ENCODE data around the gene ZFPL1. TPM values are rescaled to one million over a fixed set of nuclear protein-coding genes. Genes with fewer than 3 reads are reported as not detected.

ZFPL1 gene
- total and polyA plus RNA-seq, 4 donors: 12.3 to 19.2 (median 16.3) TPM

DNA sequence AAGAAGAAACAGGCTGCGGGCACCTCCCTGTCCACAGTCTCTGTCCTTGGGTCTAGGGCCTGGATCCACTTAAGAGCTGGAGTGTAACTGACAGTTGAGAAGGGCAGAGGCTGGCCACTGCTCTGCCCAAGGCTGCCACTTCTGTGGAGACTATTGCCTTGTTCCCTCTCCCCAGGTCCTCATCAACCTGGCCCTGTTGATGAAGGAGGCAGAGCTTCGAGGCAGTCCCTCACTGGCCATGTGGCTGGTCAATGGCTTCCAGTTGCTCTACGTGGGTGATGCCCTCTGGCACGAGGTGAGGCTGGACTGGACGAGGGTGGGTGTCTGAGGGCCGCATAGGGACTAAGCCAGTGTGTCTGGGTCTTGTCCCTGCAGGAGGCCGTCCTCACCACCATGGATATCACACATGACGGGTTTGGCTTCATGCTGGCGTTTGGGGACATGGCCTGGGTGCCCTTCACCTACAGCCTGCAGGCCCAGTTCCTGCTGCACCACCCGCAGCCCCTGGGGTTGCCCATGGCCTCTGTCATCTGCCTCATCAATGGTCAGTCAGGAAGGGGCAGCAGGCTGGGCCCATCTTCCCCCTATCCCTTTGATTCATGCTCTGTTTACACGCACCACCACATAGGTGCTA is 30.6 kb downstream of the ZFPL1 start:
- Histone ChIP-seq H3K27ac (ENCODE audit: low read depth in 1 of 2, low read length in 2 of 2) (peak overlapping the region in 1 of 2 donors; percentile 87), H3K4me3 (ENCODE audit: low read depth in 1 of 3, low read length in 3 of 3) (no peak overlapping the region), H3K9me3 (ENCODE audit: control insufficient read depth in 4 of 4, low read length in 3 of 4) (no peaks in the 10 kb centered on the region), H3K4me1 (ENCODE audit: control insufficient read depth in 4 of 4, insufficient read depth in 4 of 4, low read length in 3 of 4) (peaks cover 26 to 74% (median 56%) of the 10 kb centered on the region in 4 donors), H3K9ac (ENCODE audit: low read depth in 1 of 2, low read length in 2 of 2) (no peak overlapping the region), H3K27me3 (ENCODE audit: control insufficient read depth in 4 of 4, insufficient read depth in 4 of 4, low read length in 3 of 4) (no peaks in the 10 kb centered on the region), H3K36me3 (ENCODE audit: control insufficient read depth in 4 of 4, insufficient read depth in 3 of 4, low read depth in 1 of 4, low read length in 3 of 4) (peaks cover 3 to 8% (median 5%) of the 10 kb centered on the region in 4 donors)
- 91% methylated on average over 11 of the region's 11 CpGs for WGBS
- DNase-seq (ENCODE audit: low spot score): no peak
- TF ChIP-seq EGR1 (IDR thresholded peaks at IDR 0.05; ENCODE audit: low read depth in 2 of 2) (no peak), GABPA (IDR thresholded peaks at IDR 0.05 in 1 of 2, conservative IDR thresholded peaks at IDR 0.05 in 1 of 2) (no peak), ZBTB33 (IDR thresholded peaks at IDR 0.05) (no peak), FOXA1 (IDR thresholded peaks at IDR 0.05) (no peak), JUND (IDR thresholded peaks at IDR 0.05) (no peak), TAF1 (conservative IDR thresholded peaks at IDR 0.05) (no peak), HNF4A (conservative IDR thresholded peaks at IDR 0.05) (no peak), NR2F2 (IDR thresholded peaks at IDR 0.05) (no peak), HNF4G (IDR thresholded peaks at IDR 0.05) (no peak), YY1 (IDR thresholded peaks at IDR 0.05) (no peak), REST (IDR thresholded peaks at IDR 0.05) (no peak), RXRA (IDR thresholded peaks at IDR 0.05) (no peak), RAD21 (IDR thresholded peaks at IDR 0.05) (no peak)
- TF ChIP-seq, protein P1, sequence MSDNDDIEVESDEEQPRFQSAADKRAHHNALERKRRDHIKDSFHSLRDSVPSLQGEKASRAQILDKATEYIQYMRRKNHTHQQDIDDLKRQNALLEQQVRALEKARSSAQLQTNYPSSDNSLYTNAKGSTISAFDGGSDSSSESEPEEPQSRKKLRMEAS (IDR thresholded peaks at IDR 0.05): no peak

DNA sequence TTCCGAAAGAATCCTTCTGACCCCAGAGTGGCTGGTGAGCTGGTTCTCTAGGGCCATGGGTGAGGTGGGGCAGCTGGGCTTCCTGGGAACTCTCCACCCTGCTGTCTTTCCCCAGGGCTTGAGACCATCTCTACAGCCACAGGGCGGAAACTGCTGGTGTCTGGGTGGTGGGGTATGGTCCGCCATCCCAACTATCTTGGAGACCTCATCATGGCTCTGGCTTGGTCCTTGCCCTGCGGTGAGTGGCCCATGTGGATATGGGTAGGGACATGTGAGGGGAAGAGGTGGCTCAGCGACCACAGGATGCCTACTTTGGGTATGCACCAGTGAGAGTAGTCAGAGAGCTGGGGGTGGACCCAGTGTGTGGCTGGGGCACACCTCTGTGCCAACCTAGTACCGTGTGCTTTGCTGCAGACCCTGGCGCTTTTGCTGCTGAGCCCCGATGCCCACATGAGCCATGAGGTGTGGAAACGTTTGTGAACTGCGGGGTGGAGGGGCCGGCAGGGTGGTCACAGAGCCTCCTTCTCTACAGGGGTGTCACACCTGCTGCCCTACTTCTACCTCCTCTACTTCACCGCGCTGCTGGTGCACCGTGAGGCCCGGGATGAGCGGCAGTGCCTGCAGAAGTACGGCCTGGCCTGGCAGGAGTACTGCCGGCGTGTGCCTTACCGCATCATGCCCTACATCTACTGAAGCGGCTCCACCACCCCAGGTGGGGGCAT is 31.5 kb downstream of the ZFPL1 start:
- H3K27me3 ChIP-seq (ENCODE audit: control insufficient read depth in 4 of 4, insufficient read depth in 4 of 4, low read length in 3 of 4): no peaks in the 10 kb centered on the region
- H3K27ac ChIP-seq (ENCODE audit: low read depth in 1 of 2, low read length in 2 of 2): peak overlapping the region; percentile 89 to 90
- H3K36me3 ChIP-seq (ENCODE audit: control insufficient read depth in 4 of 4, insufficient read depth in 3 of 4, low read depth in 1 of 4, low read length in 3 of 4): peaks cover 9 to 17% (median 13%) of the 10 kb centered on the region in 4 donors
- H3K4me1 ChIP-seq (ENCODE audit: control insufficient read depth in 4 of 4, insufficient read depth in 4 of 4, low read length in 3 of 4): peaks cover 26 to 81% (median 62%) of the 10 kb centered on the region in 4 donors
- no peak for DNase-seq (ENCODE audit: low spot score)
- H3K9ac ChIP-seq (ENCODE audit: low read depth in 1 of 2, low read length in 2 of 2): peak overlapping the region in 1 of 2 donors; percentile 82
- no peaks in the 10 kb centered on the region for H3K9me3 ChIP-seq (ENCODE audit: control insufficient read depth in 4 of 4, low read length in 3 of 4)
- 95% methylated on average over 21 of the region's 21 CpGs for WGBS
- H3K4me3 ChIP-seq (ENCODE audit: low read depth in 1 of 3, low read length in 3 of 3): no peak overlapping the region
- TF ChIP-seq TAF1 (conservative IDR thresholded peaks at IDR 0.05): no peak
- no peak for TF ChIP-seq ATF3 (IDR thresholded peaks at IDR 0.05)
- no peak for TF ChIP-seq EGR1 (IDR thresholded peaks at IDR 0.05; ENCODE audit: low read depth in 2 of 2)
- no peak for TF ChIP-seq NR2F2 (IDR thresholded peaks at IDR 0.05)
- no peak for TF ChIP-seq ZBTB33 (IDR thresholded peaks at IDR 0.05)
- TF ChIP-seq FOXA2 (IDR thresholded peaks at IDR 0.05): no peak
